Adipocyte (in vitro differentiated cells): ENCODE measurements around the gene NBPF9.
A peak's percentile ranks its signal among the peaks of the same experiment; 100 is the strongest.
"Not testable (repeated sequence)": the region's sequence is repeated elsewhere in the genome, so short reads cannot be mapped to it uniquely, and the experiment has no call there.

Source experiments
- DNase-seq: peaks from one replicate; pipeline ENCODE4 v3.0.0-alpha.2; 2015; ENCODE audit warnings: low read depth
- H3K27me3 ChIP-seq: replicated peaks from 2 replicates; pipeline ENCODE4 v1.7.0; 2013; ENCODE audit warnings: mild to moderate bottlenecking, low read length, moderate library complexity; ENCODE audit not compliant: control insufficient read depth, insufficient read depth
- H3K36me3 ChIP-seq: 2 replicates; pipeline ENCODE4 v1.7.0; 2013; ENCODE audit warnings: low read length, mild to moderate bottlenecking, moderate library complexity; ENCODE audit not compliant: control insufficient read depth, insufficient read depth, severe bottlenecking
- H3K4me1 ChIP-seq: 2 replicates; pipeline ENCODE4 v1.7.0; 2013; ENCODE audit warnings: mild to moderate bottlenecking, low read length, moderate library complexity; ENCODE audit not compliant: control insufficient read depth, insufficient read depth
- H3K4me3 ChIP-seq: 2 replicates; pipeline ENCODE4 v1.7.0; 2013; ENCODE audit warnings: mild to moderate bottlenecking, low read length, moderate library complexity
- H3K9ac ChIP-seq: 2 replicates; pipeline ENCODE4 v1.7.0; 2013; ENCODE audit warnings: mild to moderate bottlenecking, low read length, moderate library complexity
- H3K9me3 ChIP-seq: 2 replicates; pipeline ENCODE4 v1.7.0; 2013; ENCODE audit warnings: mild to moderate bottlenecking, low read length, moderate library complexity; ENCODE audit not compliant: control insufficient read depth

Gene NBPF9

GRCh38 chr1:149103109-149104081 lies at the start of gene NBPF9:
Gene NBPF9 (minus strand): TSS chr1:149103551. CDS start chr1:149082139, 21,412 bp downstream.
- Histone ChIP-seq H3K4me3 (peak within 1 kb of the TSS; percentile 66), H3K9ac (peak within 1 kb of the TSS; percentile 51)
- not testable (repeated sequence) for H3K4me1 ChIP-seq, H3K9me3 ChIP-seq, H3K36me3 ChIP-seq, H3K27me3 ChIP-seq
- peak; percentile 57 for DNase-seq

- not testable (repeated sequence) for H3K9me3 ChIP-seq, DNase-seq, H3K4me1 ChIP-seq, H3K27me3 ChIP-seq, H3K4me3 ChIP-seq, H3K36me3 ChIP-seq, H3K9ac ChIP-seq
These were observed 46.6 kb upstream of the NBPF9 start for GRCh38 chr1:149149909-149150308.

GRCh38 chr1:149137585-149137984 lies 34.2 kb upstream of the NBPF9 start:
- H3K4me3 ChIP-seq, H3K4me1 ChIP-seq, H3K27me3 ChIP-seq, H3K36me3 ChIP-seq, H3K9ac ChIP-seq, H3K9me3 ChIP-seq: not testable (repeated sequence)
- DNase-seq, result peak; percentile 8

- not testable (repeated sequence) for DNase-seq, H3K27me3 ChIP-seq, H3K4me3 ChIP-seq, H3K9me3 ChIP-seq, H3K4me1 ChIP-seq, H3K36me3 ChIP-seq, H3K9ac ChIP-seq
These were observed 27.6 kb upstream of the NBPF9 start for GRCh38 chr1:149130938-149131337.

DNA sequence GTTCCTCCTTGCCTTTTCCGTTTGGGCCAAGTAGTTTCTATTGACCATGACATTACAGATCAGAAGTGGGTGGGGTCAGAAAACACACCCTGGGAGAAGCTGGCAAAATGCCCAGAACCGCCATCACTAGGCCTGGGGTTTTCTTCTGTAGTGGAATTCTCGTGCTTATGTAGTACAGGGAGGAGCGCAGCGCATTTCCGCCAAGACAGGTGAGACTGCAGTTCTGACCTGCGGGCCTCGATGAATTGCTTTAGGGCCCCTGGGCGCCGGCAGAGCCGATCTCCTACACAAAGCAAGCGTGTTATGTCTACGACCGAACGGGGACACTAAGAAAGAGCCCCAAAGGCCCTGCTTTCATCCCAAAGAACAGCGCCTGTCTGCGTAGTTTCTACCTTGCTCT lies 25.9 kb upstream of the NBPF9 start:
- H3K9ac ChIP-seq, H3K4me1 ChIP-seq, H3K27me3 ChIP-seq, H3K36me3 ChIP-seq, H3K4me3 ChIP-seq, H3K9me3 ChIP-seq, DNase-seq: not testable (repeated sequence)

DNA sequence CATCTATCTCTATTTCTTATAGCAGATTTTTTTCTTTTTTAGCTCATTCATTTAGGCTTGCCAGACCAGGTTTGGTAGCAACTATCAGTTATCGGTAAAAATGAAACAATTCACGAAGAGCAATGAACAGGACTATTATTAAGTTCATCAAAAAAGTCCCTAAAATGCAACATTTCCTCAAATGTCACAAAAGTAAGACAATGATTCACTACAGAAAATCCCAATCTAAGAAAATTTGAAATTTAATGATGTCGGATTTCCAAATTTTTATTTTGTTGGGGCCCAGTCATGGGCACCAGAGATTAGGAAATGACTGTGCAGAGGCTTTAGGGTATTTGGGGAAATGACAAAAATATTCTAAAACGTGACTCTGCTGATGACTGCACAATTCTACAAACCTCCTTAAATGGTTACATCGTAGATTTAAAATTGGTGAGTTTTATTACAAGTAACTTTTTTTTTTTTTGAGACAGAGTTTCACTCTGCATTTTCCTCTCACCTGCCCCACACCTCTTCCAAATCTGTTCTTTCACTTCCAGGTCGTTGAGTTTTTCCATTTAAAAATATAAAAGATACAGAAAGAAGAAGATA lies 23.3 kb upstream of the NBPF9 start:
- H3K36me3 ChIP-seq, H3K4me3 ChIP-seq, H3K27me3 ChIP-seq, H3K9ac ChIP-seq, DNase-seq, H3K4me1 ChIP-seq, H3K9me3 ChIP-seq: not testable (repeated sequence)

GRCh38 chr1:149123948-149124926 lies 20.9 kb upstream of the NBPF9 start:
- H3K9ac ChIP-seq, DNase-seq, H3K27me3 ChIP-seq, H3K9me3 ChIP-seq, H3K36me3 ChIP-seq, H3K4me3 ChIP-seq, H3K4me1 ChIP-seq: not testable (repeated sequence)

DNA sequence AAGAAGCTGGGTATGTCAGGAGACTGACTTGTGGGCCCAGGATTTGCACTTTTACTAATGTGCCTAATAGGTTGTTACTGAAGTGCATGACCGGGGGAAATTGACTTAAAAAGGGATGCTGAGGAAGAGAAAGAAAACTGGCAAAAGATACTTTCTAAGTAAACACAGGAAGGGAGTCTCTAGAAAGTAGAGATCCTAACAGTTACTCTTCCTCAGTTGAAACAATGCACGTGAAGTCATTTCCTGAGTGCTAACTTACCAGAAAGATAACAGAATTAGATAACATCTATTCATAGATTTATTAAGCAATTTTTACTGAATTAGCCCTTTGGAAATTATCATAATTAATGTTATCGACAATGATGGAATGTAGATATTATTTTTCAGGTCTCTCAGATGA lies 9.5 kb upstream of the NBPF9 start:
- H3K27me3 ChIP-seq, H3K9ac ChIP-seq, DNase-seq, H3K4me1 ChIP-seq, H3K36me3 ChIP-seq, H3K4me3 ChIP-seq, H3K9me3 ChIP-seq: not testable (repeated sequence)

GRCh38 chr1:149110343-149110742 lies 7.0 kb upstream of the NBPF9 start:
- not testable (repeated sequence) for H3K4me1 ChIP-seq, DNase-seq, H3K36me3 ChIP-seq, H3K4me3 ChIP-seq, H3K27me3 ChIP-seq, H3K9me3 ChIP-seq, H3K9ac ChIP-seq

DNA sequence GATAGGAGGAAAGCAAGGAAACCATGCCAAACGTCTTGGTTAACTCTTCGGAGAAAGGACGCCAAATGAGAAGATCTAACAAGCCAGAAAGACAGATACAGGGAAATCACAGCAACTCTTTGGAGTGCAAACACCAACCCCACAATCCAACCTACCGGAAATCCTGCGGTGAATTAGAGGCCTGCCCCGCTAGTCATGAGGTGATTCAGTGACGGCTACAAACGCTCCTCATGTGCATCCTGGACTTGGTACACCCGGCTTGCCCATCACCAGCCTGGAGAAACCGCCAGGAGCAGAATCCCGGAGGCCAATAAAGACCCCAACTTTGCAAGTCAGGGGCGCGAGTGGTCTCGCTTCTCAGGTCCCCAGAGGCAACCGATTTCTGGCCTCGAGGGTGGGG lies 777 bp downstream of the NBPF9 start:
- DNase-seq, H3K4me1 ChIP-seq, H3K9me3 ChIP-seq, H3K36me3 ChIP-seq, H3K27me3 ChIP-seq, H3K9ac ChIP-seq: not testable (repeated sequence)
- H3K4me3 ChIP-seq, result peak overlapping the region; percentile 63

DNA sequence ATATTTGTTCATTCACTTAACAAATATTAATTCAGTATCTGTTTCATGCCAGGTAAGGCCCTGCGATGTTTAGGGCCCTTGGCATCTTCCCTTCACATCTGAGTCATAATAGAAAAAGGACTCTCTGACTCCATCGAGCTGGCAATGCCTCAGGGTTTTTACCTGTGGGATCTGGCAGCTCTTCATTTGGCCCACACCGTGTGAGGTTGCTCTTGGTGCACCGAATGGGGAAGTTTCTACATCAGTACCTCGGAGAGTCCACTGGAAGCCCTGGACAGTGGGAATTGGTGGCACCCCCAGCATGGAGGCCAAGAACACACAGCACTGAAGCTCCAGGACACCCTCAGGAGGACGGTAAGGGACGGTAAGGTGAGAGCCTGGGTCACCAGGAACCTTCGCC lies 5.1 kb downstream of the NBPF9 start:
- H3K4me3 ChIP-seq, H3K9ac ChIP-seq, H3K27me3 ChIP-seq, H3K9me3 ChIP-seq, H3K36me3 ChIP-seq, DNase-seq, H3K4me1 ChIP-seq: not testable (repeated sequence)
